NCI-H82 (cell line): Measurements from ENCODE around the gene KCNJ9.
A peak's percentile ranks its signal among the peaks of the same experiment; 100 is the strongest.
"Not testable (repeated sequence)": the region's sequence is repeated elsewhere in the genome, so short reads cannot be mapped to it uniquely, and the experiment has no call there.

Source experiments
- DNase-seq: peaks from one replicate; lab custom pipeline; 2025; lab: John Stamatoyannopoulos, UW

KCNJ9 gene

GRCh38 chr1:160126342-160126741, 45.0 kb downstream of the KCNJ9 start:
- DNase-seq, result not testable (repeated sequence)

GRCh38 chr1:160127381-160127780, 46.0 kb downstream of the KCNJ9 start:
- DNase-seq, result no peak

GRCh38 chr1:160127865-160128523, 46.7 kb downstream of the KCNJ9 start:
- no peak for DNase-seq

- DNase-seq, result no peak
These were observed 47.3 kb downstream of the KCNJ9 start for GRCh38 chr1:160128636-160129035.

- no peak for DNase-seq
These were observed 47.7 kb downstream of the KCNJ9 start for GRCh38 chr1:160129046-160129445.

- DNase-seq, result no peak
These were observed 48.2 kb downstream of the KCNJ9 start for GRCh38 chr1:160129558-160129957.

- no peak for DNase-seq
These were observed 48.6 kb downstream of the KCNJ9 start for GRCh38 chr1:160129966-160130365.

- DNase-seq, result no peak
These were observed 49.1 kb downstream of the KCNJ9 start for GRCh38 chr1:160130486-160130885.

GRCh38 chr1:160130939-160131338, 49.6 kb downstream of the KCNJ9 start:
- no peak for DNase-seq

GRCh38 chr1:160131803-160132565, 50.6 kb downstream of the KCNJ9 start:
- DNase-seq, result no peak

GRCh38 chr1:160133990-160134770, 52.8 kb downstream of the KCNJ9 start:
- DNase-seq, result no peak

GRCh38 chr1:160134791-160135572, 53.6 kb downstream of the KCNJ9 start:
- DNase-seq, result no peak

GRCh38 chr1:160136121-160136925, 55.0 kb downstream of the KCNJ9 start:
- no peak for DNase-seq

GRCh38 chr1:160136926-160137200, 55.5 kb downstream of the KCNJ9 start:
- no peak for DNase-seq

GRCh38 chr1:160137216-160137862, 56.0 kb downstream of the KCNJ9 start:
- DNase-seq, result peak; percentile 22

- no peak for DNase-seq
These were observed 58.5 kb downstream of the KCNJ9 start for GRCh38 chr1:160139840-160140239.
